ENCODE measurements around the gene C3. TPM values are rescaled to one million over a fixed set of nuclear protein-coding genes. Genes with fewer than 3 reads are reported as not detected.

The C3 gene
- total and polyA plus RNA-seq, 2 of the 13 experiments (the other 11 are each of a cell fraction or from before 2014, with no cell fraction given) = 1,455 to 6,272 TPM

- TF ChIP-seq PRDM10 (CRISPR knock-in tag; IDR thresholded peaks at IDR 0.05; ENCODE audit: low read depth) = peak; percentile 94
- peak; percentile 97 for TF ChIP-seq ZNF605 (CRISPR knock-in tag; IDR thresholded peaks at IDR 0.05)
- TF ChIP-seq HHEX (CRISPR knock-in tag; IDR thresholded peaks at IDR 0.05) = peak; percentile 25; the same call in 1 of the 2 replicates
- TF ChIP-seq NR3C1 (CRISPR knock-in tag; IDR thresholded peaks at IDR 0.05) = no peak
- 0 out of 2 replicates have a peak, but pooled peaks have one; percentile 52 for TF ChIP-seq ZBTB21 (CRISPR knock-in tag; IDR thresholded peaks at IDR 0.05)
- peak; percentile 83 for TF ChIP-seq STAT6 (CRISPR knock-in tag; IDR thresholded peaks at IDR 0.05; ENCODE audit: borderline replicate concordance)
- TF ChIP-seq MBNL3 (CRISPR knock-in tag; conservative IDR thresholded peaks at IDR 0.05) = no peak
- TF ChIP-seq ZBTB42 (CRISPR knock-in tag; IDR thresholded peaks at IDR 0.05) = peak; percentile 34; the same call in 1 of the 2 replicates
- TF ChIP-seq CCDC6 (CRISPR knock-in tag; IDR thresholded peaks at IDR 0.05) = peak; percentile 89; the same call in 1 of the 2 replicates
- 0 out of 2 replicates have a peak, but pooled peaks have one; percentile 48 for TF ChIP-seq ZC3H13 (CRISPR knock-in tag; IDR thresholded peaks at IDR 0.05)
- no peak for TF ChIP-seq NBN (conservative IDR thresholded peaks at IDR 0.05)
- peak; percentile 94 for TF ChIP-seq GATA4 (IDR thresholded peaks at IDR 0.05; ENCODE audit: borderline replicate concordance, low read depth)
- peak; percentile 76; the same call in 1 of the 2 replicates for TF ChIP-seq FOXA3 (CRISPR knock-in tag; IDR thresholded peaks at IDR 0.05)
- TF ChIP-seq ZMYM3 (CRISPR knock-in tag; IDR thresholded peaks at IDR 0.05) = peak; percentile 92
- 0 out of 2 replicates have a peak, but pooled peaks have one; percentile 72 for TF ChIP-seq ZNF546 (CRISPR knock-in tag; conservative IDR thresholded peaks at IDR 0.05)
- TF ChIP-seq NR1H2 (CRISPR knock-in tag; IDR thresholded peaks at IDR 0.05; ENCODE audit: borderline replicate concordance, low read depth) = peak; percentile 90
- peak; percentile 82; the same call in 1 of the 2 replicates for TF ChIP-seq MXD3 (CRISPR knock-in tag; IDR thresholded peaks at IDR 0.05)
- TF ChIP-seq HNRNPL (IDR thresholded peaks at IDR 0.05; ENCODE audit: low read depth, low read length) = 0 out of 2 replicates have a peak, but pooled peaks have one; percentile 29
- TF ChIP-seq BCL6 (CRISPR knock-in tag; IDR thresholded peaks at IDR 0.05) = peak; percentile 93
- TF ChIP-seq ZNF768 (CRISPR knock-in tag; IDR thresholded peaks at IDR 0.05) = 0 out of 2 replicates have a peak, but pooled peaks have one; percentile 39
- TF ChIP-seq ZNF772 (CRISPR knock-in tag; IDR thresholded peaks at IDR 0.05) = peak; percentile 81; the same call in 1 of the 2 replicates
- peak; percentile 90 for TF ChIP-seq ZNF18 (CRISPR knock-in tag; IDR thresholded peaks at IDR 0.05; ENCODE audit: insufficient replicate concordance)
Observed at GRCh38 chr19:6720369-6721137, at the start of gene C3 (continued).
